Skeletal muscle tissue (tissue), 4 donors: ENCODE data around the gene SETD2. TPM values are rescaled to one million over a fixed set of nuclear protein-coding genes. Genes with fewer than 3 reads are reported as not detected.
"Not testable (repeated sequence)": the region's sequence is repeated elsewhere in the genome, so short reads cannot be mapped to it uniquely, and the experiment has no call there.

Source experiments
- H3K27ac ChIP-seq: one replicate; pipeline ENCODE4 v1.7.0; 2013; ENCODE audit warnings: mild to moderate bottlenecking, low read depth, low read length, inconsistent platforms
- H3K27me3 ChIP-seq, 3 donors: one replicate each; pipeline ENCODE4 v1.7.0; 2013; ENCODE audit warnings: low read length in 3 of 3; ENCODE audit not compliant: control insufficient read depth in 3 of 3, insufficient read depth in 3 of 3
- H3K36me3 ChIP-seq, 3 donors: one replicate each; pipeline ENCODE4 v1.7.0; 2013; ENCODE audit warnings: low read length in 3 of 3; ENCODE audit not compliant: control insufficient read depth in 3 of 3, insufficient read depth in 3 of 3
- H3K4me1 ChIP-seq, 3 donors: one replicate each; pipeline ENCODE4 v1.7.0; 2013; ENCODE audit warnings: low read length in 3 of 3, mild to moderate bottlenecking in 3 of 3; ENCODE audit not compliant: control insufficient read depth in 3 of 3, insufficient read depth in 3 of 3
- H3K4me3 ChIP-seq, 3 donors: one replicate each; pipeline ENCODE4 v1.7.0; 2013; ENCODE audit warnings: low read length in 3 of 3
- H3K9ac ChIP-seq, 3 donors: one replicate each; pipeline ENCODE4 v1.7.0; 2013; ENCODE audit warnings: low read length in 3 of 3, mild to moderate bottlenecking in 3 of 3, moderate library complexity in 2 of 3, low read depth in 1 of 3
- H3K9me3 ChIP-seq, 3 donors: one replicate each; pipeline ENCODE4 v1.7.0; 2013; ENCODE audit warnings: low read length in 3 of 3; ENCODE audit not compliant: control insufficient read depth in 3 of 3
- total RNA-seq: library from RNA; depleted of rRNA; stranded (reverse); fragments of >200 nt; gene quantifications from one replicate; pipeline ENCODE4 v1.2.3, GENCODE V29; 2014
- donor health status: Osteomylitis.

SETD2 gene, protein sequence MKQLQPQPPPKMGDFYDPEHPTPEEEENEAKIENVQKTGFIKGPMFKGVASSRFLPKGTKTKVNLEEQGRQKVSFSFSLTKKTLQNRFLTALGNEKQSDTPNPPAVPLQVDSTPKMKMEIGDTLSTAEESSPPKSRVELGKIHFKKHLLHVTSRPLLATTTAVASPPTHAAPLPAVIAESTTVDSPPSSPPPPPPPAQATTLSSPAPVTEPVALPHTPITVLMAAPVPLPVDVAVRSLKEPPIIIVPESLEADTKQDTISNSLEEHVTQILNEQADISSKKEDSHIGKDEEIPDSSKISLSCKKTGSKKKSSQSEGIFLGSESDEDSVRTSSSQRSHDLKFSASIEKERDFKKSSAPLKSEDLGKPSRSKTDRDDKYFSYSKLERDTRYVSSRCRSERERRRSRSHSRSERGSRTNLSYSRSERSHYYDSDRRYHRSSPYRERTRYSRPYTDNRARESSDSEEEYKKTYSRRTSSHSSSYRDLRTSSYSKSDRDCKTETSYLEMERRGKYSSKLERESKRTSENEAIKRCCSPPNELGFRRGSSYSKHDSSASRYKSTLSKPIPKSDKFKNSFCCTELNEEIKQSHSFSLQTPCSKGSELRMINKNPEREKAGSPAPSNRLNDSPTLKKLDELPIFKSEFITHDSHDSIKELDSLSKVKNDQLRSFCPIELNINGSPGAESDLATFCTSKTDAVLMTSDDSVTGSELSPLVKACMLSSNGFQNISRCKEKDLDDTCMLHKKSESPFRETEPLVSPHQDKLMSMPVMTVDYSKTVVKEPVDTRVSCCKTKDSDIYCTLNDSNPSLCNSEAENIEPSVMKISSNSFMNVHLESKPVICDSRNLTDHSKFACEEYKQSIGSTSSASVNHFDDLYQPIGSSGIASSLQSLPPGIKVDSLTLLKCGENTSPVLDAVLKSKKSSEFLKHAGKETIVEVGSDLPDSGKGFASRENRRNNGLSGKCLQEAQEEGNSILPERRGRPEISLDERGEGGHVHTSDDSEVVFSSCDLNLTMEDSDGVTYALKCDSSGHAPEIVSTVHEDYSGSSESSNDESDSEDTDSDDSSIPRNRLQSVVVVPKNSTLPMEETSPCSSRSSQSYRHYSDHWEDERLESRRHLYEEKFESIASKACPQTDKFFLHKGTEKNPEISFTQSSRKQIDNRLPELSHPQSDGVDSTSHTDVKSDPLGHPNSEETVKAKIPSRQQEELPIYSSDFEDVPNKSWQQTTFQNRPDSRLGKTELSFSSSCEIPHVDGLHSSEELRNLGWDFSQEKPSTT (N-terminal part only)
- total RNA-seq: 48.5 TPM

GRCh38 chr3:47164007-47164881 is at the start of gene SETD2:
SETD2 (minus strand) TSS chr3:47164113; CDS start chr3:47163924, 189 bp downstream.
- Histone ChIP-seq H3K27me3 (no peaks in the 10 kb centered on the region), H3K4me3 (peak within 1 kb of the TSS; percentile 87 to 92 (median 88)), H3K4me1 (peaks cover 38 to 41% (median 40%) of the 10 kb centered on the region in 3 donors), H3K9ac (peak within 1 kb of the TSS; percentile 93 to 94 (median 94)), H3K27ac (peak within 1 kb of the TSS; percentile 95), H3K9me3 (no peaks in the 10 kb centered on the region), H3K36me3 (no peaks in the 10 kb centered on the region)

DNA sequence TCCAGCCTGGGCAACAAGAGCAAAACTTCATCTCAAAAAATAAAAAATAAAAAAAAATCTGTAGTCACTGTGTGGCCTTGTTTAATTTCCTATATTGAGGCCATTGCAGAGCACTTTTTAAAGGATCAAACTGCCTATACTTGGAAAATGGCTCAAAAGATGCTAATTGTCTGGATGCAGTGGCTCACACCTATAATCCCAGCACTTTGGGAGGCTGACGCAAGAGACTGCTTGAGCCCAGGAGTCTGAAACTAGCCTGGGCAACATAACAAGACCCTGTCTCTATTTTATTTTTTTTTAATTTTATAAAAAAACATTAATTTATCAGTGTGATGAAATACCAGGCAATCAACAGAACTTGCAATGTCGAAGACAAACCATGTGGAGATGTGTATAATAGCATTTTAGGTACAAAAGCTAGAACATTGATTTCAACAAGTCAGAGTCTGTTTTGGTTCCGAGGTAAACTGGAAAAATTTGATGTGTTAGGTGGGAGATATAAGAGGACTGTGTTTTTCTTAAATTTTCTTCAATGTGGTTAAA is 47.0 kb upstream of the SETD2 start:
- H3K9me3 ChIP-seq: no peaks in the 10 kb centered on the region
- no peaks in the 10 kb centered on the region for H3K36me3 ChIP-seq
- H3K9ac ChIP-seq: no peak overlapping the region
- no peak overlapping the region for H3K27ac ChIP-seq
- H3K4me3 ChIP-seq: no peak overlapping the region
- H3K4me1 ChIP-seq: no peaks in the 10 kb centered on the region
- no peaks in the 10 kb centered on the region for H3K27me3 ChIP-seq

GRCh38 chr3:47206022-47206421 is 42.1 kb upstream of the SETD2 start:
- H3K9me3 ChIP-seq, H3K4me3 ChIP-seq, H3K27ac ChIP-seq, H3K36me3 ChIP-seq, H3K9ac ChIP-seq, H3K27me3 ChIP-seq, H3K4me1 ChIP-seq: not testable (repeated sequence)

DNA sequence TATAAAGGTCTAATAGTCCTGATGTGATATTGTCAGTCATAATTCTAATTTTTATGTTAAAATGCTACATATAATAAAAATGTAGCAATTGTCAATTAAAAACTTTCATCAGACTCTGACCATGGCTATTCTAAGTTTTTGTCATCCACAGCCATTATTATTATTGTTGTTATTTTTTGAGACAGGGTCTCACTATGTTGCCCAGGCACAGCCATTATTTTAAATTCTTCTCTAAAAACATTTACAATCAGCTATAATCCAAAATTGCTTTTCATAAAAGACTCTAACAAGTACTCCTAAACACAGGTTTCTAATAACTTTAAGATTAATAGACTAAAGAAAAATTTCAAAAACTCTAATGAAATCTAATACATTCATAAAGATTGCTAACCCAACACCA is 41.0 kb upstream of the SETD2 start:
- H3K36me3 ChIP-seq: no peaks in the 10 kb centered on the region
- no peak overlapping the region for H3K4me3 ChIP-seq
- H3K27ac ChIP-seq: no peak overlapping the region
- no peaks in the 10 kb centered on the region for H3K9me3 ChIP-seq
- no peak overlapping the region for H3K9ac ChIP-seq
- H3K4me1 ChIP-seq: no peaks in the 10 kb centered on the region
- no peaks in the 10 kb centered on the region for H3K27me3 ChIP-seq

GRCh38 chr3:47202542-47202941 is 38.6 kb upstream of the SETD2 start:
- Histone ChIP-seq H3K4me3 (no peak overlapping the region), H3K36me3 (no peaks in the 10 kb centered on the region), H3K4me1 (no peaks in the 10 kb centered on the region), H3K9me3 (no peaks in the 10 kb centered on the region), H3K9ac (no peak overlapping the region), H3K27ac (no peak overlapping the region), H3K27me3 (no peaks in the 10 kb centered on the region)

DNA sequence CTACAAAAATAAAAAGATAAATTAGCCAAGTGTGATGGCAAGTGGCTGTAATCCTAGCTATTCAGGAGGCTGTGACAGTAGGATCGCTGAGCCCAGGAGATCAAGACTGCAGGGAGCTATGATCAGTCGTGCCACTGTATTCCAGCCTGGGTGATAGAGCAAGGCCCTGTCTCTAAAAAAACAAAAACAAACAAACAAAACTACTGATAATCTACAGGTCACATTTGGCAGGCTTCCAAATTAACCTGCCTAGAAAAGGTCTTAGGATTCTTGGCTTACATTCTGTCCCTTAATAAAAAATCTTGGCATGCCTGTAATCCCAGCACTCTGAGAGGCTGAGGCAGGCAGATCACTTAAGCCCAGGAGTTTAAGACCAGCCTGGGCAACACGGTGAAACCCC is 33.4 kb upstream of the SETD2 start:
- Histone ChIP-seq H3K4me1 (no peaks in the 10 kb centered on the region), H3K36me3 (no peaks in the 10 kb centered on the region), H3K9me3 (no peaks in the 10 kb centered on the region), H3K9ac (no peak overlapping the region), H3K27me3 (no peaks in the 10 kb centered on the region), H3K27ac (no peak overlapping the region), H3K4me3 (no peak overlapping the region)

DNA sequence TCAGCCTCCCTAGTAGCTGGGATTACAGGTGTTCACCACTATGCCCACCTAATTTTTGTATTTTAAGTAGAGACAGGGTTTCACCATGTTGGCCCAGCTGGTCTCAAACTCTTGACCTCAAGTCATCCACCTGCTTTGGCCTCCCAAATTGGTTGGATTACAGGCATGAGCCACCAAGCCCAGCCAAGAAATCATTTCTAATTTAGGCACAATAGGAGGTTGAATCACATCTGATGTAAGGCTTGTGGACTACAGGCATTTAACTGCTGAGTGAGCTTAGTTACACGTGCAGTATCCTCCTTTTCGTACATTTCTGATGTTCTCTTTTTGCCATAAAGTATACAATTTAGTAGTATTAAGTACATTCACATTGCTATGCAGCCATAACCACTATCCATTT is 31.1 kb upstream of the SETD2 start:
- H3K4me3 ChIP-seq: no peak overlapping the region
- H3K9me3 ChIP-seq: no peaks in the 10 kb centered on the region

GRCh38 chr3:47193871-47194859 is 30.3 kb upstream of the SETD2 start:
- H3K36me3 ChIP-seq: no peaks in the 10 kb centered on the region
- H3K9me3 ChIP-seq: no peaks in the 10 kb centered on the region
- no peak overlapping the region for H3K4me3 ChIP-seq

More for the DNA sequence above, 31.1 kb upstream of the SETD2 start:
- H3K27ac ChIP-seq: no peak overlapping the region
- no peaks in the 10 kb centered on the region for H3K27me3 ChIP-seq
- no peaks in the 10 kb centered on the region for H3K36me3 ChIP-seq
- no peak overlapping the region for H3K9ac ChIP-seq
- H3K4me1 ChIP-seq: no peaks in the 10 kb centered on the region

More at GRCh38 chr3:47193871-47194859, 30.3 kb upstream of the SETD2 start:
- no peak overlapping the region for H3K9ac ChIP-seq
- no peaks in the 10 kb centered on the region for H3K27me3 ChIP-seq
- no peak overlapping the region for H3K27ac ChIP-seq
- no peaks in the 10 kb centered on the region for H3K4me1 ChIP-seq
